Skeletal muscle tissue (tissue), 4 donors: ENCODE data around the gene VGLL3. TPM values are rescaled to one million over a fixed set of nuclear protein-coding genes. Genes with fewer than 3 reads are reported as not detected.

Source experiments
- H3K27ac ChIP-seq: one replicate; pipeline ENCODE4 v1.7.0; 2013; ENCODE audit warnings: mild to moderate bottlenecking, low read depth, low read length, inconsistent platforms
- H3K27me3 ChIP-seq, 3 donors: one replicate each; pipeline ENCODE4 v1.7.0; 2013; ENCODE audit warnings: low read length in 3 of 3; ENCODE audit not compliant: control insufficient read depth in 3 of 3, insufficient read depth in 3 of 3
- H3K36me3 ChIP-seq, 3 donors: one replicate each; pipeline ENCODE4 v1.7.0; 2013; ENCODE audit warnings: low read length in 3 of 3; ENCODE audit not compliant: control insufficient read depth in 3 of 3, insufficient read depth in 3 of 3
- H3K4me1 ChIP-seq, 3 donors: one replicate each; pipeline ENCODE4 v1.7.0; 2013; ENCODE audit warnings: low read length in 3 of 3, mild to moderate bottlenecking in 3 of 3; ENCODE audit not compliant: control insufficient read depth in 3 of 3, insufficient read depth in 3 of 3
- H3K4me3 ChIP-seq, 3 donors: one replicate each; pipeline ENCODE4 v1.7.0; 2013; ENCODE audit warnings: low read length in 3 of 3
- H3K9ac ChIP-seq, 3 donors: one replicate each; pipeline ENCODE4 v1.7.0; 2013; ENCODE audit warnings: low read length in 3 of 3, mild to moderate bottlenecking in 3 of 3, moderate library complexity in 2 of 3, low read depth in 1 of 3
- H3K9me3 ChIP-seq, 3 donors: one replicate each; pipeline ENCODE4 v1.7.0; 2013; ENCODE audit warnings: low read length in 3 of 3; ENCODE audit not compliant: control insufficient read depth in 3 of 3
- total RNA-seq: library from RNA; depleted of rRNA; stranded (reverse); fragments of >200 nt; gene quantifications from one replicate; pipeline ENCODE4 v1.2.3, GENCODE V29; 2014
- donor health status: Osteomylitis.

VGLL3 gene
- total RNA-seq, 1 donor from 2014 or later, result 17.7 TPM

GRCh38 chr3:86960550-86960949 is 30.4 kb downstream of the VGLL3 start:
- H3K36me3 ChIP-seq, result peaks cover 0 to 4% (median 0%) of the 10 kb centered on the region in 3 donors
- no peaks in the 10 kb centered on the region for H3K9me3 ChIP-seq
- H3K27me3 ChIP-seq, result no peaks in the 10 kb centered on the region
- no peak overlapping the region for H3K4me3 ChIP-seq
- no peak overlapping the region for H3K27ac ChIP-seq
- no peak overlapping the region for H3K9ac ChIP-seq
- no peaks in the 10 kb centered on the region for H3K4me1 ChIP-seq

GRCh38 chr3:86958534-86958933 is 32.4 kb downstream of the VGLL3 start:
- no peak overlapping the region for H3K27ac ChIP-seq
- peaks cover 0 to 4% (median 0%) of the 10 kb centered on the region in 3 donors for H3K36me3 ChIP-seq
- H3K9me3 ChIP-seq, result no peaks in the 10 kb centered on the region
- H3K4me3 ChIP-seq, result no peak overlapping the region
- no peaks in the 10 kb centered on the region for H3K27me3 ChIP-seq
- no peak overlapping the region for H3K9ac ChIP-seq
- H3K4me1 ChIP-seq, result peaks cover 0 to 5% (median 0%) of the 10 kb centered on the region in 3 donors

GRCh38 chr3:86954747-86955146 is 36.2 kb downstream of the VGLL3 start:
- H3K4me3 ChIP-seq, result no peak overlapping the region
- H3K27me3 ChIP-seq, result no peaks in the 10 kb centered on the region
- H3K36me3 ChIP-seq, result peaks cover 0 to 4% (median 0%) of the 10 kb centered on the region in 3 donors
- H3K27ac ChIP-seq, result no peak overlapping the region
- H3K9ac ChIP-seq, result no peak overlapping the region
- no peaks in the 10 kb centered on the region for H3K9me3 ChIP-seq
- peaks cover 0 to 5% (median 0%) of the 10 kb centered on the region in 3 donors for H3K4me1 ChIP-seq

GRCh38 chr3:86954226-86954625 is 36.7 kb downstream of the VGLL3 start:
- Histone ChIP-seq H3K9me3 (no peaks in the 10 kb centered on the region), H3K4me3 (no peak overlapping the region), H3K9ac (no peak overlapping the region), H3K4me1 (peaks cover 0 to 5% (median 0%) of the 10 kb centered on the region in 3 donors), H3K27ac (no peak overlapping the region), H3K27me3 (no peaks in the 10 kb centered on the region), H3K36me3 (peaks cover 0 to 4% (median 0%) of the 10 kb centered on the region in 3 donors)

GRCh38 chr3:86951322-86951721 is 39.6 kb downstream of the VGLL3 start:
- Histone ChIP-seq H3K9me3 (no peaks in the 10 kb centered on the region), H3K27ac (no peak overlapping the region), H3K4me1 (peaks cover 0 to 5% (median 0%) of the 10 kb centered on the region in 3 donors), H3K36me3 (no peaks in the 10 kb centered on the region), H3K27me3 (no peaks in the 10 kb centered on the region), H3K4me3 (no peak overlapping the region), H3K9ac (no peak overlapping the region)

- Histone ChIP-seq H3K9ac (no peak overlapping the region), H3K4me1 (peaks cover 0 to 5% (median 0%) of the 10 kb centered on the region in 3 donors), H3K9me3 (no peaks in the 10 kb centered on the region), H3K27ac (no peak overlapping the region), H3K27me3 (no peaks in the 10 kb centered on the region), H3K36me3 (no peaks in the 10 kb centered on the region), H3K4me3 (no peak overlapping the region)
Observed at GRCh38 chr3:86950717-86951116, 40.2 kb downstream of the VGLL3 start.

- Histone ChIP-seq H3K27ac (no peak overlapping the region), H3K9me3 (no peaks in the 10 kb centered on the region), H3K27me3 (no peaks in the 10 kb centered on the region), H3K36me3 (no peaks in the 10 kb centered on the region), H3K9ac (no peak overlapping the region), H3K4me3 (no peak overlapping the region), H3K4me1 (peaks cover 0 to 5% (median 0%) of the 10 kb centered on the region in 3 donors)
Observed at GRCh38 chr3:86949850-86950249, 41.1 kb downstream of the VGLL3 start.

- H3K27me3 ChIP-seq, result no peaks in the 10 kb centered on the region
- no peaks in the 10 kb centered on the region for H3K9me3 ChIP-seq
- H3K4me1 ChIP-seq, result no peaks in the 10 kb centered on the region
- H3K36me3 ChIP-seq, result no peaks in the 10 kb centered on the region
- H3K9ac ChIP-seq, result no peak overlapping the region
- H3K27ac ChIP-seq, result no peak overlapping the region
- no peak overlapping the region for H3K4me3 ChIP-seq
Observed at GRCh38 chr3:86948822-86949221, 42.1 kb downstream of the VGLL3 start.

- H3K9ac ChIP-seq, result no peak overlapping the region
- H3K4me3 ChIP-seq, result no peak overlapping the region
- no peaks in the 10 kb centered on the region for H3K27me3 ChIP-seq
- peaks cover 0 to under 1% (median 0%) of the 10 kb centered on the region in 3 donors for H3K4me1 ChIP-seq
- H3K27ac ChIP-seq, result no peak overlapping the region
- no peaks in the 10 kb centered on the region for H3K9me3 ChIP-seq
- no peaks in the 10 kb centered on the region for H3K36me3 ChIP-seq
Observed at GRCh38 chr3:86942206-86942605, 48.7 kb downstream of the VGLL3 start.

GRCh38 chr3:86938416-86939105 is 52.4 kb downstream of the VGLL3 start:
- Histone ChIP-seq H3K9me3 (no peaks in the 10 kb centered on the region), H3K9ac (no peak overlapping the region), H3K27ac (peak overlapping the region; percentile 29), H3K36me3 (no peaks in the 10 kb centered on the region), H3K27me3 (no peaks in the 10 kb centered on the region), H3K4me3 (no peak overlapping the region), H3K4me1 (peaks cover 0 to 3% (median 0%) of the 10 kb centered on the region in 3 donors)
